ENCODE measurements around the gene RNF146.
"Not testable (repeated sequence)": the region's sequence is repeated elsewhere in the genome, so short reads cannot be mapped to it uniquely, and the experiment has no call there.

Gene RNF146

GRCh38 chr6:127282184-127282583 lies 15.5 kb downstream of the RNF146 start:
- no peak for DNase-seq (ENCODE audit: low read depth, low spot score)

GRCh38 chr6:127288705-127289104 lies 22.0 kb downstream of the RNF146 start:
- no peak for DNase-seq (ENCODE audit: low read depth, low spot score)

GRCh38 chr6:127289934-127290333 lies 23.3 kb downstream of the RNF146 start:
- no peak for DNase-seq (ENCODE audit: low read depth, low spot score)

DNA sequence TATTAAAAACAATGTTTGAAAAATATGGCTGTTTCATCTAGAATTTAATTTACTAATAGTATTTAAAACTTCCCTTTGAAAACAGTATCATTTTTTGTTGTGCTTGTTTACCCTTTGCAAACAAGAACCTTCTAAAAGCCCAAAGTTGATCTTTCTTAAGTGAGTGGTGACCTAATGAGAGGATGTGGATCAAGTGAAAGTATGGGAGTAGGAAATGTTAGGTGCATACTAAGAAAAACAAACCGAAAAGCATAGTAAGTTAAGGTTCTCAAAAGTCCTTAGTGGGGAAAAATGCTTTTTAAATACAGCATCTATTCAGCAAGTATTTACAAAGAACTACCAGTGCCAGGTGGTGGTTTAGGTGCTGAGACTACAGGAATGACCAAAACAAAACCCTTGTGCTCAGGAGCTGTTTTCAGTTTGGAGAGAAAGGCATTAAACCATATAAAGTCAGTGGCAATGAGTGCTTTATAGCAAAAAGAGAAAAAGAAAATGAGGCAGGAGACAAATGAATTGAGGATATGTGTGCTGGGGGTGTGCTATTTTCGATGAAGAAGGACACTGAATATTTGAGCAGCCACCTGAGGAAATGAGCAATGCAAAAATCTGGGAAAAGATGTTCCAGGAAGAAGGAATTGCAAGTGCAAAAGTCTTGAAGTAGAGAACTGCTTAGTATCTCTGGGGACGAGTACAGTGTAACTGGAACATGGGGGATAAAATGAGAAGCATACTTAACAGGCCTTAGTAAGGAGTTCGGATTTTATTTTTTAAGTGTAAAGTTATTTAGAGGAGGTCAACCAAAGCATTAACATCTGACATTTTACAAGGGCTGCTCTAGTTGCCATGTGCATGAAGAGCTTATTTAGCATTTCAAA lies 24.0 kb downstream of the RNF146 start:
- no peak for DNase-seq (ENCODE audit: low read depth, low spot score)

- DNase-seq (ENCODE audit: low read depth, low spot score): no peak
Measured at GRCh38 chr6:127291495-127291894, 24.8 kb downstream of the RNF146 start.

DNA sequence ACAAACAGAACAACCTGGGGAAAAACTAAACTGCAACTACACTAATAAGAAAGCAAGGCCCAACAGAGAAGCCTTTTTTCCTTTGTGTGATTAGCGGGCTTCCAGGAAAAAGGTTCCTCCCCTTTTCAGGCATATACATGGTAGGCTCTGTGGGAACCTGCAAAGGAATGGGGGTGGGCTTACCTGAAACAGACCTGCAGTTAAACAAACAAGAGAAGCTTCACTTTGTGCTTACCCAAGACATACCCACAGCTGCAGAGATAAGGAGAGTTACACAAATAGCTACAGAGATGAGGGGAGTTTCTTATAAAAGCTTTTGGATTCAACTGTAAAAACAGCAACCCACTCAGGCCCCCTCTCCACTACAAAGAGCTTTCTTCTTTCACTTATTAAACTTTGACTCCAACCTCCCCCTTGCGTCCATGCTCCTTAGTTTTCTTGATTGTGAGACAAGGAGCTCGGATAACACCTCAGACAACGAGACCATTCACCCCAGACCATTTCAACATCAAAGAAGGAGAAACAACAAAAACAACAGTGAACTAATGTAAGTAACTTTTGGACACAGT lies 30.9 kb downstream of the RNF146 start:
- DNase-seq (ENCODE audit: low read depth, low spot score): no peak

DNA sequence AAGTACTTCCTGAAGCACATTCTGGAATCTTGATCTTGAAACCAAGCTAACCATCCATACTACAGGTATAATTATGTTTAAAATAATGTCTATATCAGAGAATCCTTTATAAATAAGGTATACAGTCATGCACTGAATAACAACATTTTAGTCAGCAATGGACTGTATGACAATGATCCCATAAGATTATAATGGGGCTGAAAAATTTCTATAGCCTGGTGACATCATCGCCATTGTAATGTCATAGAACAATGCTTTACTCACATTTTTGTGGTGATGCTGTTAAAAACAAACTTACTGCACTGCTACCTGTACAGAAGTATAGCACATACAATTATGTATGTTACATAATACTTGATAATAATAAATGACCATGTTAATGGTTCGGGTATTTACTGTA lies 31.8 kb downstream of the RNF146 start:
- DNase-seq (ENCODE audit: low read depth, low spot score): no peak

DNA sequence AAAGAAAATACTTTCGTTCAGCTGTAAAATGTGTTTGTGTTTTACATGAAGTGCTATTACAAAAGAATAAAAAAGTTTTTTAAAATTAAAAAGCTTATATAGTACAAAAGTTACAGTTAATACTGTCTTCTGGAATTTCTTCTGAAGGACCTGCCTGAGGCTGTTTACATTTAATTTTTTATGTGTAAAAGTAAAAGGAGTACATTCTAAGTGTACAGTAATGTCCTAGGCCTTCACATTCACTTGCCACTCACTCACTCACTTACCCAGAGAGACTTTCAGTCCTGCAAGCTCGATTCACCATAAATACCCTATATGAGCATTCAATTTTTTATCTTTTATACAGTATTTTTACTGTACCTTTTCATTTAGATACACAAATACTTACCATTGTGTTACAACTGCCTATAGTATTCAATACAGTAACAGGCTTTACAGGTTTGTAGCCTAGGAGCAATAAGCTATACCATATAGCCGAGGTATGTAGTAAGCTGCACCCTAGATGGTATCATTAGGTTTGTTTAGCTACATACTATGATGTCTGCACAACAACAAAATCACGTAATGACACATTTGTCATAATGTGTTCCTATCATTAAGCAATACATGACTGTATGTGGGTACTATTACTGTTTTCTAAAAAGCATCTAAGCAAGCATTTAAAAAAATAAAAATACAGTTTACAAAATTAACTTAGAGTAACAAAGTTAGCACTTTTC lies 33.0 kb downstream of the RNF146 start:
- no peak for DNase-seq (ENCODE audit: low read depth, low spot score)

- DNase-seq (ENCODE audit: low read depth, low spot score): no peak
Measured at GRCh38 chr6:127300411-127300810, 33.7 kb downstream of the RNF146 start.

DNA sequence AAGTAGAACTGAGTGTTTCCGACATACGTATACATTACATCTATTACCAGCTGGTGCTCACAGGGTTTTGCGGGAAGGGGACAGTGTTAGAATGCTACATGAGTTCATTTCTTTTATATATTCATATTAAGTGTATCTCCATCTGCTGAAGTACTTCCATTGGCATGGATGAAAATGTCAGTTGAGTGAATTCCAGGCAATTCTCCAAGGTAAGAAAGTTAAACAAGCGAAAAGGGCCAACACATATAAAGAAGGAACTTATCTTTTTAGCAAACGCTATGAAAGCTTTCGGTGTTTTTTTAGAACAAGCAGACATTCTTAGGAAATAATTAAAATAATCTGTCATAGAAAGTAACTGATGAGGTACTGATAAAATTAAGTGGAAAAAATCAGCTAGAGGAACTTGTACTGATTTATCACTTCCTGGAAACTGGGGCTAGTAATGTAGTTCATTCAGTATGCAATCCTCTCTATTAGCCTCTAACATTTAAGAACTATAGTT lies 34.6 kb downstream of the RNF146 start:
- no peak for DNase-seq (ENCODE audit: low read depth, low spot score)

DNA sequence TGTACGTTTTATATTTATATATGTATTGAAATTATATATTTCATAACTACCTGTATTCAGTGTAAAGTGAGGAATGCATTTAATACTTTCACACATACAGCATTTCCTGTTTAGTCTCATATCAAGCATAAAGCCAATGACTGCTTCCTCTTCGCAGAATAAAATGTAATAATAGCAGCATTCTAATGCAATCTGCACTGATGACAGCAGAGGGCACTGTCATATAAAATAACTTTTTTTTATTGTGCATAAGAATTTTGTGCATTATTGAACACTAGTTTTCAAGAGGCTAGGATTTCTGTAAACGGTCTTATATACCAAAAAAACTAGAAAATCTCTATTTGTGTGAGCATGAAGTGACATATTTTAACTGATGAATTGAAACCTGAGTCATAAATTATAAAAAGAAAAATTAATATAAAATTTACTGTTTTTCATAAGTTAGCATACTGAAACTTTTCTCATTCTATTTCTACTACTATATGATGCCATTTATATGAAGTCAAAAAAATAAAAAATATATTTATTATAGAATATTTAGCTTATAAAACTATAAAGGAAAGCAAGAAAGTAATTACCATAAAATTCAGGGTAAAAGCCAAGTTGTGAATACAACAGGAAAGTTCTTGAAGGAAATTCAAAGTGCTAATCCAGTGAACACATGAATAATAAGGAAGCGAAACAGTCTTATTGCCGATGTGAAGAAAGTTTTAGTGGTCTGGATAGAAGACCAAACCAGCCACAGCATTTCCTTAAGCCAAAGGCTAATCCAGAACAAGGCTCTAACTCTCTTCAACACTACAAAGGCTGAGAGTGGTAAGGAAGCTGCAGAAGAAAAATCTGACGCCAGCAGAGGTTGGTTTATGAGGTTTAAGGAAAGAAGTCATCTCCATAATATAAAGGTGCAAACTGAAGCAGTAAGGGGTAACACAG lies 36.3 kb downstream of the RNF146 start:
- DNase-seq (ENCODE audit: low read depth, low spot score): no peak

GRCh38 chr6:127303917-127304316 lies 37.3 kb downstream of the RNF146 start:
- DNase-seq (ENCODE audit: low read depth, low spot score): no peak

GRCh38 chr6:127305741-127306140 lies 39.1 kb downstream of the RNF146 start:
- no peak for DNase-seq (ENCODE audit: low read depth, low spot score)

- no peak for DNase-seq (ENCODE audit: low read depth, low spot score)
Measured at GRCh38 chr6:127317388-127318128, 50.9 kb downstream of the RNF146 start.

DNA sequence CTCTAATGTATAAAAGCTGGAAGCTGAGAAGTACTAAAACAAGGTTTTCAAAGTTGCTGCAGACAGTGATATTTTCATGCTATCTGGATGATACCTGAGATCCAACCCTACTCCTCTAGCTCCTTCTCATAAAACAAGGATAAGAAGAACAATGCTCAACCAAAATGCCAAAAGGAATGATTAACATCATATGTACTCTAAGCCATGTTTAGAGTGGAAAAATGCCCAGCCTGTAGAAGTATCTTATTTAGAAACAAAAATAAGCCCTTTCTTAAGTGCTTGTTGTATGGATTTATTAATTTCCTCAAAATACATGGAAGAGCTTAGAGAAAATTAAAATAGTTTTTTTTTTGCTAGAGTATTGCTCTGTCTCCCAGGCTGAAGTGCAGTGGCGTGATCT lies 53.0 kb downstream of the RNF146 start:
- no peak for DNase-seq (ENCODE audit: low read depth, low spot score)

DNA sequence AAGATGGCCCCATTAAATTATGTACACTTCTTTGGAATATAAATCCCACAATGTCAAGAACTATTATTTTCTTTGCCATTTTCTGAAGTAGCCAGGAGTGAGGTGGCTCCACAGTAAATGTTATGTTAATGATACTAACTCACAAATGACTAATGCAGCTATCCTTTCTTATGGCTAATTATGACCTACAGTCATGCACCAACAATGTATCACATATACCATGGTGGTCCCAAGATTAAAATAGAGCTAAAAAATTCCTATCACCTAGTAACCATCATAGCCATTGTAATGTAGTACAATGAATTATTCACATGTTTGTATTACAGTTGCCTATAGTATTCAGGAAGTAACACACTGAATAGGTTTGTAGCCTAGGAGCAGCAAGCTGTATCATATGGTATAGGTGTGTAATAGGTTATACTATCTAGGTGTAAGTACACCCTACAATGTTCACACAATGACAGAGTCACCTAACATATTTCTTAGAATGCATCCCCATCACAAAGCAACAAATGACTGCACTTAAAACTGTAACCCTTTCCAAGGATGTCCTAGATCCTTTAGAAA lies 61.5 kb downstream of the RNF146 start:
- no peak for DNase-seq (ENCODE audit: low read depth, low spot score)

GRCh38 chr6:127331256-127331655 lies 64.6 kb downstream of the RNF146 start:
- DNase-seq (ENCODE audit: low read depth, low spot score): not testable (repeated sequence)

GRCh38 chr6:127332383-127332961 lies 65.8 kb downstream of the RNF146 start:
- no peak for DNase-seq (ENCODE audit: low read depth, low spot score)

Data from iPS DF 19.7 (cell line).